Iris pigment epithelial cell (primary cell): ENCODE results near the gene SEPTIN10.
"Not testable (repeated sequence)": the region's sequence is repeated elsewhere in the genome, so short reads cannot be mapped to it uniquely, and the experiment has no call there.

Source experiments
- DNase-seq: peaks from one replicate; pipeline ENCODE4 v3.0.0-alpha.2; 2011; ENCODE audit warnings: low read depth

SEPTIN10 gene

DNA sequence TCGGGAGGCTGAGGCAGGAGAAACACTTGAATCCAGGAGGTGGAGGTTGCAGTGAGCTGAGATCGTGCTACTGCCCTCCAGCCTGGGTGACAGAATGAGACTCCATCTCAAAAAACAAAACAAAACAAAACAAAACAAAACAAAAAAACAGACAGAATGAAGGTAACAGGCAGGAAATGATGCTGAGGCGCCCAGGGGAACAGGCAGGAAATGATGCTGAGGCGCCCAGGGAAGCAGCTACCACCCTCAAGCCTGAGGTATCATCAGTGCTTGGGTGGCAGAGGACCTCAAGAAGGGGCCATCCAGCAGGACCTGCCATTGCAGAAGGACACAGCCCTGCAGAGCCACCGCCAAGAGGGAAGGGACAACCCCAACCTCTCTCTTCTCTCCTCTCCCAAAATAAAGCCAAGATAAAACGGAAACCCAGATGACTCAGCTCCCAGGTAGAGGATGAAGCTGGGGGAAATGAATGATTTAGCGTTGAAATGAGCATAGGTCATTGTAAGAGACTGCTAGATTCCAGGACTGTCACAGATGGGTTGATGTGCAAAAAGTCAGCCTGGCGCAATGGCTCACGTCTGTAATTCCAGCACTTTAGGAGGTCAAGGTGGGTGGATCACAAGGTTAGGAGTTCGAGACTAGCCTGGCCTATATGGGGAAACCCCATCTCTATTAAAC is 19.7 kb upstream of the SEPTIN10 start:
- DNase-seq = no peak

DNA sequence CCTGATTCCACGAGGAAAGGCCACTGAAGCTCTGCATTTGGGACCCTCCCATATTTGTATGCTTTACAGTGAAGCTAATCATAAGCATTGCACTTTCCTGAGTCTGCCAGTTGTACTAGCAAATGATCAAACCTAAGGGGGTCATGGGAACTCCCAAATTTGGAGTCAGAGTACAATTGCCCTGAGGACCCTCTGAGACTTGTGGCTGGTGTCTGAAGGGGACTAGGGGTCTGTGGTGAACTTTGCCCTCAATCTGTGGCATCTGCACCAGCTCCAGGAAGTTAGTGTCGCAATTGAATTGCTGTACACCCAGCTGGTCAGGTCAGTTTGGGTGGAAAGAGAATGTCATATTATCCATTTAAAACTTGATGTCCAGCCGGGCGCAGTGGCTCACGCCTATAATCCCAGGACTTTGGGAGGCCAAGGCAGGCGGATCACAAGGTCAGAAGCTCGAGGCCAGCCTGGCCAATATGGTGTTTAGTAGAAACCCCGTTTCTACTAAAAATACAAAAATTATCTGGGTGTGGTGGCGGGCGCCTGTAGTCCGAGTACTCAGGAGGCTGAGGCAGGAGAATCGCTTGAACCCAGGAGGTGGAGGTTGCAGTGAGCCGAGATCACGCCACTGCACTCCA is 18.5 kb upstream of the SEPTIN10 start:
- no peak for DNase-seq

DNA sequence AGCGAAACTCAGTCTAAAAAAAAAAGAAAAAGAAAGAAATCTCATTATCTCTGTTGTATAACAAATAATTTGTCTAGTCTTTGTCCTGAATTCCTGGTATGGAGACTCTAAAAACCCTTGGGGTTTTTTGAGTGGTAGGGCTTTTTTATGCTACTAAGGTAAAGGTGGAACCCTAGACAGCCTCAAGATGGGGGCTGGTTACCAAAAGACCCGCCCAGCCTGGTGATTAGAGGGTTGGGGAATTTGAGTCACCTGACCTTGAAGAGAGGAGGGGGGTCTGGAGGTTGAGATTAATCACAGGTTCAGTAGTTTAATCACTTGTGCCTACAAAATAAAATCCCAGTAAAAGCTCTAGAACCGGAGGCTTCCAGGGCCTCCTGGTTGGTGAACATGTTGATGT is 18.0 kb upstream of the SEPTIN10 start:
- no peak for DNase-seq

DNA sequence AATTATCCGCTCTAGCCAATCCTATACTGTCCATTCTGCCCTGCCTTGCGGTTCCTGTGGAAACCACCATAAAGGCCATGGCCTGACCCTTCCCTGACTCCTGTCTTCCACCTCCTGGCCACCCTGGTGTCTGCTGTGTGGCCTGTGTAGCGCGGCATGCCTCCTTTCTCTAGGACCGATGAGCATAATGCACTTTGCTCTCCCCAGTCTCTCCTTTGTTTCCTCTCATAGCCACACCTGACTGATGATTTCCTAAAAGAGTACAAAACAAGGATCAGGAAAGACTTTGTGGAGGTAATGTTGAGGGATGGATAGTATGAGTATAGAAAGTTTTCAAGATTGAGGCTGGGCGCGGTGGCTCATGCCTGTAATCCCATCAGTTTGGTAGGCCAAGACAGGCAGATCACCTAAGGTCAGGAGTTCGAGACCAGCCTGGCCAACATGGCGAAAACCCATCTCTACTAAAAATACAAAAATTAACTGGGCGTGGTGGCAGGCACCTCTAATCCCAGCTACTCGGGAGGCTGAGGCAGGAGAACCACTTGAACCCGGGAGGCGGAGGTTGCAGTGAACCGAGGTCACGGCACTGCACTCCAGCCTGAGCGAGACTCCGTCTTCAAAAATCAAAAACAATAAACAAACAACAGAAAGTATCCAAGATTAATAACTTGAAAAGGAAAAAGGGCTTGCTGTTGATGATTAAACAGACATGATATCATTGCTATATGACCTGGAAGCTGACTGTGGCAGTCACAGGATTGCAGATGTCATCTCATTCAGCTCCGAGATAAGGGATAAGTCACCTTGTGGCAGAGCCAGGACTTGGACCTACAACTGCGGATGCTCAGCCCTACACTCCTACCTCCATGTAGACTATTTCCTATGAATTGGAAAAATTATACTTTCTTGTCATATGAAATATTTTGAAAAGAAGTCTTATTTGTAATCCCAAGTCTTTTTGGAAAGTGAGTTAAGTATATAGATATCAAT is 17.0 kb upstream of the SEPTIN10 start:
- no peak for DNase-seq

DNA sequence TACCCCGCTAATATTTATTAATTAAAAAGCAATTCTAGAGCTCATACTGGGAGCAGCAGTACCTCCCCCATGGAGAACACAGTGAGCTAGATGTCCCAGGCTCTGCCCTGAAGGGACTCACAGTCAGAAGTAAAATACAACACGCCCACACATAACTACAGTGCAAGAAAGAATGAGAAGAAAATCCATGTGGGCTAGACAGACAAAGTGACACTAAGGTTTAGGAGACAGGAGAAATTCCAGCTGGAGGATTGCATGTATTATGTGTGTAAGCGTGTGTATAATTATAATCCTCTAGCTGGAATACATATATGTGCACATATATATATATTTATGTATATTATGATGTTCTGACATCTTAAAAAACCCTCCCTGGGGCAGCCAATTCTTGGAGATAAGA is 16.1 kb upstream of the SEPTIN10 start:
- DNase-seq = no peak

DNA sequence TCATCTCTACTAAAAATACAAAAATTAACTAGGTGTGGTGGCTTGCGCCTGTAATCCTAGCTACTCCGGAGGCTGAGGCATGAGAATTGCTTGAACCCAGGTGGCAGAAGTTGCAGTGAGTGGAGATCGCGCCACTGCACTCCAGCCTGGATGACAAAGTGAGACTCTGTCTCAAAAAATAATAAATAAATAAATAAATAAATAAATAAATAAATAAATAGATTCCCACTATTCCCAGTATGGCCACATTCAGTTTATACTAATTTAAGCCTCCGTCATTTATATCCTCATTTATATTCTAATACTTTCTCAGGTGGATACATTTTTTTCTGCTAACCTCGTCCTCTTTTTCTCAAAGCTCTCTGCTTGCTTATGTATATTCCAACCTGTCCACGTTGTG is 14.6 kb upstream of the SEPTIN10 start:
- not testable (repeated sequence) for DNase-seq

DNA sequence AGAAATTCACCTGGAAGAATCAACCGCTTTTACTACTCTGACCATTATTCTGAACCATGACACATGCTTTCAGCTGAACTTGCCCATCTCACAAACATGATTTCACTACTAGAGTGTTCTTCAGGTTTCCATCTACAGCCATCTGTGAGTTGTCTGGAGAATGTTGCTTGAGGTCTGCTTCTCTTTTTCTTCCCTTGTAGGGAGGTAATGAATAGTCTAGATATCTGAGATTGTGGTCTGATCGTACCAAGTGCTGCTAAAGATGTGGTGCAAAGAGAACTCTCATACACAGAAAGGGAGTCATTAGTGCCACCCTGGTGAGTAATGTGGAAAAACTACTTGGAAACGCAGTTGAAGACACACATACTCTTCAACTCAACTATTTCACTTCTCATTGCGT is 10.6 kb upstream of the SEPTIN10 start:
- no peak for DNase-seq

DNA sequence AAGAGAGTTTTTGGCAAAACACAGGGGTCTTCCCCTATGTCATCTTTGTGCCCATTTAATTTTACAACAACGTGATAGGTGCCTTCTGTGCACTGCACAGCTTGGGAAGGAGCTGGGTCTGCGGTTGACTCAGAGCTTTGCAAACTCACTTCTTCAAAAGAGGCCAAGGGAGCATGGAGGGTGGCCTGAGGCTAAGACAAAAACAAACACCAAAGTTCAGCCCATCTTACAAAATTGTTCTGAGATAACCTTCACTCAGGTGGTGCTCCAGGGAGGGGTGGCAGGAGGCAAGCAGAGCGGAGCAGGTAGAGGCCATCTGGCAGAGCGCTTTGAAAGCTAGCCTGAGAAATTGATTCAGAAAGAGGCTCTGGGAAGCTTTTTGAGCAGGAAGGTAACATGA is 10.2 kb upstream of the SEPTIN10 start:
- no peak for DNase-seq

DNA sequence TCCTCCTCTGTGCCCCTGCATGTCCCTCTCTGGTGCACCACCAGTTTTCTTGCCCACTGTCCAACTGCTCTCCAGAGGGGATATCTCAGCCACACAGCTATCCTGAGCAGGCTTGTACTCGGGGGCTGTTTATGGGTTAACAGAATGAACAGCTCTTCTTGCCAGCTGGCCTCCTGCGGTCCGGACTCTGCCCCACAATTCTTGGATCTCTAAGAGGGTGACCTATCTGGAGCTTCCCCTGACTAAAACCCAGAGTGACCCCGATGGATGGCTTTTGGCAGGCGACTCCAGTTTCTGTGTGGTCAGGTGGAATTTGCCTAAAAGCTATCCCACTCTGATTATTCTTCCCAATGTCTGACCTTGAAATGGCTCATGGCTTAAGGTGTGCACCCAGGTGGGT is 9.5 kb upstream of the SEPTIN10 start:
- DNase-seq = no peak

DNA sequence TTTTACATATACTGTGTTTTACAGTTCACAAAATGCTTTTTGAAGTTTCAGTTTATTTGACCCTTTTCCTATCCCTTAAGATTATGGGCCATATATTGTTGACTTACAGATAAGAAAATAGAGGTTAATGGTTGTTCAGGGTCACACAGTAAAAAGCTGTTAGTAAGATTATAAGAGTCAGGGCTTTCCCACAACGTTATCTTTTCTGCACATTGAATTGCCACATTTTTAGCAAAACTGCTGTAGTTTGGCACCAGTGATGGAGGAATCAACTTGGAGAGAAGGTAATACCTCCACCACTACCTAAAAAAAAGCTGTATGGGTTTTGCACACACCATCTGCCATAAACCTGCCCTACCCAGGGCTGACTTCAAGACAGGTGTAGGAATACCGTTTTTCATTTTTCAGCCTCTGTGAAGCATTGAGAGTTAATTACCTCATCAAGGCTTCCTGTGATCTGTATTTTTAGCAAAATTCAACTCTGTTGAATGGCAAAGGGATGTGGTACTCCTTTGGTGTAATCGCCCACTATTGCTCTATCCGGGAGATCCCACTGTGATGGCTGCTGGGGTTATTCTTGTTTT is 5.4 kb upstream of the SEPTIN10 start:
- DNase-seq = no peak

DNA sequence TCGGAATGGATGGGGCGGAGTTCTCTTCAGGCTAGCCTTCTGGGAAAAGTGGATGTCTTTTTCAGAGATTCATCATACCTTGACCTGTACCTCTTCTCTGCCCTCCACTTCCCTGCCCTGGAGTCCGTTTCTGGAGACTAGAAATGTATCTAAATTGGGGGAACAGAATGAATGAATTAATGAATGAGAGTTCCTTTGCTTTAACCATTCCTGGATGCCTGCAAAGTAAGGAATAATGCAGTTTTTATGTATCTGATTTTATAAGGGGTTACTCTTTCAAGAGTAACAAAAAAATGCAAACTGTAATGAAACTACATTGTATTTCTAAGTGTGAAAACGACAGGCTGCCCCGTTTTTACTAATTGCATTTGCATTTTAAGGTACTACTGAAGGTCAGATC is 2.4 kb upstream of the SEPTIN10 start:
- DNase-seq = no peak

DNA sequence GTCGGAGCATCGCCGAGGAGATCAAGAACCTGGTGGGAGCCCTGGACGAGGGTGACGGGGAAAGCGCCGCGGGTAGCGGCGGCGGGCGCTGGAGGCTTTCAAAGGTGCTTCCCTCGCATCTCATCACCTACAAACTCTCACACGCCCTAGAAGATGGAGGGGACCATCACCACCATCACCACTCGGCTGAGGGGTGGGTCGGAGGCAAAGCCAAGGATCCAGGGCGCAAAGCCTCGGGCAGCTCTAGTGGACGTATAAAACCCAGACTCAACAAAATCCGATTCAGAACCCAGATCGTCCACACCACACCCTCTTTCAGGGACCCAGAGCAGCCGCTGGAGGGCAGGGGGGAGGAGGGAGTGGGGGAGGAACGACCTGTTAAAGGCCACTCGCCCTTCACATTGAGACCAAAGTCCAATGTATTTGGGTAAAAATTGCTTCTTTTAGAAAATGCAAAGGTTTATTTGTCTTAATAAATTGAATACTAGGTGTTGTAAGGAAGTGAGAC is 1.9 kb upstream of the SEPTIN10 start:
- DNase-seq = no peak

DNA sequence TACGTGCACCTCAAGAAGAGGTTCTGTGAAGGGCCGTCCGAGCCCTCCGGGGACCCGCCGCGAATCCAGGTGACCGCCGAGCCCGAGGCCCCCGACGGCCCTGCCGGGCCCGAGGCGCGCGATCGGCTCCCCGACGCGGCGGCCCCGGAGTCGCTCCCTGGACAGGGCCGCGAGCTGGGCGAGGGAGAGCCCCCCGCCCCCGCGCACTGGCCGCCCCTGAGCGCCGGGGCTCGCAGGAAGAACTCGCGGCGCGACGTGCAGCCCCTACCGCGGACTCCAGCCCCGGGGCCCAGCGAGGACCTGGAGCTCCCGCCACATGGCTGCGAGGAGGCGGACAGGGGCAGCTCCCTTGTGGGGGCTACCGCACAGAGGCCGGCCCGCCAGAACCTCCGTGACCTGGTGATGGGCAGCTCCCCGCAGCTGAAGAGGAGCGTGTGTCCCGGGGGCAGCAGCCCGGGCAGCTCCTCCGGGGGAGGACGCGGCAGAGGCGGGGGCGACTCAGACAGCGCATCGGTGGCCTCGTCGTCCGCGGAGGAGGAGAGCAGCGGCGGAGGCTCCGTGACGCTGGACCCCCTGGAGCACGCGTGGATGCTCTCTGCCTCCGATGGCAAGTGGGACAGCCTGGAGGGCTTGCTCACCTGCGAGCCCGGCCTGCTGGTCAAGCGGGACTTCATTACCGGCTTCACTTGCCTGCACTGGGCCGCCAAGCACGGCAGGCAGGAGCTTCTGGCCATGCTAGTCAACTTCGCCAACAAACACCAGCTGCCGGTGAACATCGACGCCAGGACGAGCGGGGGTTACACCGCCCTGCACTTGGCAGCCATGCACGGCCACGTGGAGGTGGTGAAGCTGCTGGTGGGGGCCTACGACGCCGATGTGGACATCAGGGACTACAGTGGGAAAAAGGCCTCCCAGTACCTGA is 1.2 kb upstream of the SEPTIN10 start:
- DNase-seq = peak; percentile 26

DNA sequence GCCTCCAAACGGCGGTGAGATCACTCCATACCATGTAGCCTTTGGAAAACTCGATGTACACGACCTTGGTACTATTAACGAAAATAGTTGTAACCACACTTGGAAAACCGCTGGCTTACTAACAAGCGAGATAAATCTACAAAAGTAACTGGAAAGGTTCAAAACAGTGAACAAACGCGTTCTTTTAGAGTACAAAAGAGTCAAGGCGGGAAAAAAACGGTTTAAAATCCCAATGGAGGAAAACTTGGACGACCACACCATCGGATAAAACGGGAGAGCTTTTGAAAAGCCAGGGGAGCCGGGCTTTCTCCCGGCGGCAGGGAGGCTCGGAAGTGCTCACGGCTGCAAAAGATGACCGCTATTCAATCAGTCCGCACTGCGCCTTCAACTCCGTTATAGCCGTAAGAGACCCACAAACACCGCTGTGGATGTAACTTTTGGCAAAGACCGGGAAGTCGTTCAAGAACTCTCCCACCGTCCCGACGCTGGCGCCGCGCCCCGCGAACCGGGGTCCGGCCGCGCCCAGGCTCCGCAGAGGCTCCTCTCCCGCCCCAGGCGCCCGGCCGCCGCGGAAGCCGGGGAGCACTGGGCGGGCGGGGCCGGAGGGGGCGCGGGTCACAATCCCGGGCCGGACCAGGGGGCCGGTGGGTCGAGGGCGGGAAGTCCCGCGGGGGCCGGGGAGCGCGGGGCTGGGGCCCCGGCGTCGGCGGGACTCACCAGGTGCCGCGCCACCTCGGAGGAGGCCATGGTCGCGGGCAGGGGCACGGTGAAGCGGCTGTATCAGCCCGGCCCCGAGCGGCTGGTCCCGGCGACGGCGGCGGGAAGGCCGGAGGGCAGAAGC is 465 bp downstream of the SEPTIN10 start:
- peak; percentile 61 for DNase-seq

DNA sequence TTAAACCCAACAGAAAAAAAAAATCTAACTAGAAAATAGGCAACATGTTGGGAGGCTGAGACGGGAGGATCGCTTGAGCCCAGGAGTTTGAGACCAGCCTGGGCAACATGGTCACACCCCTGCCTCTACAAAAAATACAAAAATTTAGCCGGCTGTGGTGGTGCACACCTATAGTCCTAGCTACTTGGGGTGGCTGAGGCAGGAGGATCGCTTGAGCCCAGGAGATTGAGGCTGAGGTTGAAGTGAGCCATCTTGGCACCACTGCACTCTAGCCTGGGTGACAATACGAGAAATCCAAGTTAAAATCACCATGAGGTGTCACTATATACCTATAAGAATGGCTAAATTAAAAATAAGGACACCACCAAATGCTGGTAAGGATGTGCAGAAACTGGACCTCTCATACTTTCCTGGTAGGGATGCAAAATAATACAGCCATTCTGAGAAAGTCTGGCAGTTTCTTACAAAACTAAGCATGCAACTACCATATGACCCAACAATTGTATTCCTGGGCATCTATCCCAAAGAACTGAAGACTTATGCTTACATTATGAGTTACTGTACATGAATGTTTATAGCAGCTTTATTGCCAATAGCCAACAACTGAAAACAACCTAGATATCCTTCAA is 2.2 kb downstream of the SEPTIN10 start:
- peak; percentile 88 for DNase-seq

DNA sequence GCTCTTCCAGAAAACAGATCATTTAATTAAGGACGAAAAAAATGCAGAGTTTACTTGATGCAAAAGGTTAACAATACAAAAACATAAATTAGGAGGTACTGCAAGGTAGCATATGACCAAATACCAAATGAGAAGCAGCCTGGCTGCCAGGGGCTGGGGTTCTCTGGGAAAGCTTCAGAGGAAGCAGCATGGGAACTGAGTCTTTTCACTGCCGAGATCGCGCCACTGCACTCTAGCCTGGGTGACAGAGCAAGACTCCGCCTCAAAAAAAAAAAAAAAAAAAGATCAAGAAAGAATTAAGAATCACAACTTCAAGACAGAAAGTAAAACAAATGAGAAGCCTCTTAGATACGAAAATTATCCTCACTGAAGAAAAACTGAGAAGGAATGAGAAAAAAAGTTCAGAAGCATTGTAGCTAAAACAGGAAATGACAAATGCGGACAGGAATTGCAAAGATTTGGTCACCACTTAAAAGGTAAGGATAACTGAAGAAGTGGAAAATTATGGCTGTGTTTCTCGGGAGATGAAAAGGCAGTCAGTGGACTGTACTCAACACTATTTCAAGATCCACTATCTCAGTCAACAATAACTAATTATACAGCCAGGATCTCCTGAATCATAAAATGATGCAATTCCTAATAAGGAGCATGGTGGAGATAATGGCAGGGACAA is 4.3 kb downstream of the SEPTIN10 start:
- DNase-seq = peak; percentile 75

DNA sequence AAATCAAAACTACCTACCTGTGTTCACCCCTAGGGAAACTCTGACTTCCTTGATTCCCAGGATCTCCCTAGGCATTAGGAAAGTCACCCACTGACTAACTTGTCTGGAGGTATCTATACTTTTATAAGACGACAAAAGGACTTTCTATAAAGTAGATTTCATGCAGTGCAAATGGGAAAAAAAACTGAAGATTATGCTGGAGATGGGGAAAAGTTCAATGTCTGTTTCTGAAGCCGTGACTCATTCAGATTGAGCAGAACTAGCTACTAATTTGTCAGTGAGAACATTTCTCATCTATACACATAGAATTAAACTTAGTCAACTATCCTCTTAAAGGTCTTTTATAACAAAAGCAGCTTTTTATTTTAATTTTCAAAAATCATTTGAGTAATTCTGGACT is 6.0 kb downstream of the SEPTIN10 start:
- DNase-seq = peak; percentile 57

DNA sequence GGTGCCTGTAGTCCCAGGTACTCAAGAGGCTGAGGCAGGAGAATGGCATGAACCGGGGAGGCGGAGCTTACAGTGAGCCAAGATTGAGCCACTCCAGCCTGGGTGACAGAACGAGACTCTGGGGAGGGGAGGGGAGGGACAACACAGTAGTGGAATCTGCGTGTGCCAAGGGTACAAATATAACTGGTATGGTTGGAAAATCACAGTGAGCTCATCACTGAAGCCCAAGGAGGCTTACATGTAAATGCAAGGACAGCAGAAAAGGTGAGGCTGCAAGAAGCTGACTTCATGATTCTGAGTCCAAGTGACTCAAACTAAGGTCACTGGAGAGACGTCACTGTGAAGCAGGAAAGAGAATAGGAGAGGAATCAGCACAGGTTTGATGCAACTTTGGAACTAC is 9.2 kb downstream of the SEPTIN10 start:
- peak; percentile 77 for DNase-seq

DNA sequence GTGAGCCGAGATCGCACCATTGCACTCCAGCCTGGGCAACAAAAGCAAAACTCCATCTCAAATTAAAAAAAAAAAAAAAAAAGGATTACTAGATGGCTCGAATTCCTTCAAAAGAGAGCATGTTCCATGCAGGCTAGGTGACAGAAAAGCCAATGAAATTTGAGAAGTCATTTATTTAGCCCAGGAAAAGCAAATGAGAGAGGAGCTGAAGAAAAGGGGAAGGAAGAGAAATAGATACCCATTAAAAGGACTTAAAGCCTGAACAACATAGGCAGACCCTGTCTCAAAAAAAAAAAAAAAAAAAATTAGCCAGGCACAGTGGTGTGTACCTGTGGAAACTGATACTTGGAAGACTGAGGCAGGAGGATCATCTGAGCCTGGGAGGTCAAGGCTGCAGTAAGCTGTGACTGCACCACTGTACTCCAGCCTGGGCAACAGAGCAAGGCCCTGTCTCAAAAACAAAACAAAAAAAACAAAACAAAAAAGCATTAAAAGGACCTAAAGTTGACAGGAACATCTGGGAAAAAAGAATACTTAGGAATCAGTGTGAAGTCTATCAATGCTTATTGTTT is 11.1 kb downstream of the SEPTIN10 start:
- DNase-seq = no peak
